ENCODE data around the gene MCTP1.

DNA sequence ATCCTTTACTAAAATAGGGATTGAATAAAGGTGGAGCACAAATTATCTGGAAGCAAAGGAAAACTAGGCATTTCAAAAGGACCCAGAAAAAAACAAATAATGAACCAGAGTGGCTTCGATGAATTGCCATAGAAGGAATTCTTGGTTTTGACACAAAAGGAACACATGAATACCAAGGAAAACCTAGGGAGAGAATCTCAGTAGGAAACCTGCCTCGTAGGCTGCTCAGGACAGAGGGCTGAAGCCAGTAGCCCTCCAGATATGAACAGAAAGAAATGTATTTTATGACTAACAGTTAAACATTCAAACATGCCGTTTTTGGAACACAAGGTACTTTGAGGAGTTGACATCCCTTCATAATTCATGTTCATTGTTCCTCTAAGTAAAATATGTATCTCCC, 420.9 kb downstream of the MCTP1 start:
- no peak for TF ChIP-seq EZH2 (IDR thresholded peaks at IDR 0.05; ENCODE audit: insufficient read depth, poor library complexity, severe bottlenecking)
- no peak for TF ChIP-seq EZH2phosphoT487 (IDR thresholded peaks at IDR 0.05; ENCODE audit: insufficient read depth, low read depth)

Data from GM23248 (cell line).